K562 (cell line): Measurements from ENCODE around the gene PFKFB2. TPM values are rescaled to one million over a fixed set of nuclear protein-coding genes. Genes with fewer than 3 reads are reported as not detected.

Source experiments
- ARID2 ChIP-seq: fragments of 450-650 bp; IDR thresholded peaks from 2 replicates; pipeline ENCODE4 v1.6.1; 2017; ENCODE audit warnings: antibody characterized with exemption, mild to moderate bottlenecking
- BRD9 ChIP-seq: fragments of 450-650 bp; IDR thresholded peaks from 2 replicates; pipeline ENCODE4 v1.6.1; 2018; ENCODE audit warnings: low read depth; ENCODE audit not compliant: partially characterized antibody
- EHMT2 ChIP-seq: fragments of 450-650 bp; IDR thresholded peaks from 2 replicates; pipeline ENCODE4 v1.6.1; 2018; ENCODE audit warnings: antibody characterized with exemption
- HDAC2 ChIP-seq: fragments of 450-650 bp; IDR thresholded peaks from 2 replicates; pipeline ENCODE4 v1.6.1; 2016; ENCODE audit warnings: mild to moderate bottlenecking
- HDAC8 ChIP-seq: fragments of 450-650 bp; IDR thresholded peaks from 2 replicates; pipeline ENCODE4 v1.6.1; 2016; ENCODE audit warnings: mild to moderate bottlenecking, missing genetic modification characterization, moderate library complexity, missing compliant biosample characterization
- ILK ChIP-seq: fragments of 450-650 bp; IDR thresholded peaks from 2 replicates; pipeline ENCODE4 v1.6.1; 2016; ENCODE audit warnings: missing genetic modification characterization, low read depth, mild to moderate bottlenecking, missing compliant biosample characterization, moderate library complexity, borderline replicate concordance
- KLF13 ChIP-seq: fragments of 450-650 bp; IDR thresholded peaks from 2 replicates; pipeline ENCODE4 v1.6.1; 2016; ENCODE audit warnings: missing genetic modification characterization, low read depth, mild to moderate bottlenecking, missing compliant biosample characterization, moderate library complexity, borderline replicate concordance
- MAFK ChIP-seq: IDR thresholded peaks from 2 replicates; pipeline ENCODE4 v1.6.1; 2011; ENCODE audit warnings: low read length, improper control_type of control experiment
- MECOM ChIP-seq: fragments of 250-450 bp; sonication (Bioruptor Pico); IDR thresholded peaks from 2 replicates; pipeline ENCODE4 v1.8.0; 2022; ENCODE audit warnings: inconsistent platforms
- MXI1 ChIP-seq: IDR thresholded peaks from 2 replicates; pipeline ENCODE4 v1.6.1; 2011; ENCODE audit warnings: low read depth, mild to moderate bottlenecking, improper control_type of control experiment, low read length
- NCOR1 ChIP-seq: fragments of 450-650 bp; IDR thresholded peaks from 2 replicates; pipeline ENCODE4 v1.6.1; 2016; ENCODE audit warnings: mild to moderate bottlenecking, moderate library complexity
- PRPF4 ChIP-seq: fragments of 200-400 bp; formaldehyde crosslinking; IDR thresholded peaks from one replicate; pipeline ENCODE4 v1.6.1; 2017; ENCODE audit warnings: low read length, low read depth, mild to moderate bottlenecking; ENCODE audit not compliant: insufficient read depth, poor library complexity, severe bottlenecking
- TSC22D4 ChIP-seq: fragments of 450-650 bp; IDR thresholded peaks from 2 replicates; pipeline ENCODE4 v1.6.1; 2016; ENCODE audit warnings: missing genetic modification characterization, missing biosample characterization, control low read depth
- ZNF134 ChIP-seq: fragments of 250-450 bp; sonication (Bioruptor Pico); conservative IDR thresholded peaks from 2 replicates; pipeline ENCODE4 v1.4.0; 2020
- ZNF76 ChIP-seq: fragments of 250-450 bp; sonication (Bioruptor Pico); IDR thresholded peaks from 2 replicates; pipeline ENCODE4 v1.4.0; 2020; ENCODE audit warnings: mild to moderate bottlenecking, moderate library complexity, borderline replicate concordance
- ZNF778 ChIP-seq: fragments of 450-650 bp; formaldehyde crosslinking; IDR thresholded peaks from 2 replicates; pipeline ENCODE4 v1.4.0; 2020; ENCODE audit warnings: mild to moderate bottlenecking, moderate library complexity
- polyA plus RNA-seq, 8 experiments: library from polyadenylated mRNA; depleted of rRNA in 4 of 8; stranded (reverse) in 5 of 8; unstranded in 3 of 8; fragments of >200 nt; fragmentation: Nextera tagmentation in 2 of 8; fragmentation: Illumina TruSeq in 1 of 8; extraction: Ambion mirVana in 2 of 8; extraction: Trizol in 1 of 8; gene quantifications; 2 replicates each; pipeline versions ENCODE4 v1.2.1 to v1.2.3, GENCODE V29; 2011 to 2014; ENCODE audit warnings: inconsistent platforms in 1 of 8, missing spikeins in 1 of 8
- total RNA-seq, 7 experiments: library from RNA; depleted of rRNA in 6 of 7; stranded (reverse); fragments of >200 nt in 6 of 7; fragmentation: Illumina TruSeq in 2 of 7; extraction: Trizol in 2 of 7; gene quantifications; 2 replicates each; pipeline versions ENCODE4 v1.2.1 to v1.2.3, GENCODE V29; 2011 to 2021; ENCODE audit warnings: low replicate concordance in 1 of 7
- TF ChIP-seq, protein P1 (sequence below): sonication (generic); formaldehyde crosslinking; IDR thresholded peaks from 2 replicates; pipeline ENCODE4 v1.8.0; 2022; ENCODE audit warnings: mild to moderate bottlenecking, low read depth, missing genetic modification reagents
- TF ChIP-seq, protein P2 (sequence below): fragments of 250-450 bp; sonication (Bioruptor Pico); IDR thresholded peaks from 2 replicates; pipeline ENCODE4 v1.8.0; 2021; ENCODE audit warnings: borderline replicate concordance, mild to moderate bottlenecking, moderate library complexity; ENCODE audit not compliant: poor library complexity, severe bottlenecking
- TF ChIP-seq, protein P3 (sequence below): sonication (generic); formaldehyde crosslinking; IDR thresholded peaks from 2 replicates; pipeline ENCODE4 v1.4.0; 2020; ENCODE audit warnings: mild to moderate bottlenecking, missing genetic modification reagents
- TF ChIP-seq, protein P4 (sequence below): fragments of 250-450 bp; sonication (Bioruptor Pico); IDR thresholded peaks from 2 replicates; pipeline ENCODE4 v1.8.0; 2021; ENCODE audit warnings: mild to moderate bottlenecking, moderate library complexity

PFKFB2 gene
- total and polyA plus RNA-seq, 9 of the 15 experiments (the other 6 are each of a cell fraction or from before 2014, with no cell fraction given), result 6.9 to 26.0 (median 16.4) TPM

DNA sequence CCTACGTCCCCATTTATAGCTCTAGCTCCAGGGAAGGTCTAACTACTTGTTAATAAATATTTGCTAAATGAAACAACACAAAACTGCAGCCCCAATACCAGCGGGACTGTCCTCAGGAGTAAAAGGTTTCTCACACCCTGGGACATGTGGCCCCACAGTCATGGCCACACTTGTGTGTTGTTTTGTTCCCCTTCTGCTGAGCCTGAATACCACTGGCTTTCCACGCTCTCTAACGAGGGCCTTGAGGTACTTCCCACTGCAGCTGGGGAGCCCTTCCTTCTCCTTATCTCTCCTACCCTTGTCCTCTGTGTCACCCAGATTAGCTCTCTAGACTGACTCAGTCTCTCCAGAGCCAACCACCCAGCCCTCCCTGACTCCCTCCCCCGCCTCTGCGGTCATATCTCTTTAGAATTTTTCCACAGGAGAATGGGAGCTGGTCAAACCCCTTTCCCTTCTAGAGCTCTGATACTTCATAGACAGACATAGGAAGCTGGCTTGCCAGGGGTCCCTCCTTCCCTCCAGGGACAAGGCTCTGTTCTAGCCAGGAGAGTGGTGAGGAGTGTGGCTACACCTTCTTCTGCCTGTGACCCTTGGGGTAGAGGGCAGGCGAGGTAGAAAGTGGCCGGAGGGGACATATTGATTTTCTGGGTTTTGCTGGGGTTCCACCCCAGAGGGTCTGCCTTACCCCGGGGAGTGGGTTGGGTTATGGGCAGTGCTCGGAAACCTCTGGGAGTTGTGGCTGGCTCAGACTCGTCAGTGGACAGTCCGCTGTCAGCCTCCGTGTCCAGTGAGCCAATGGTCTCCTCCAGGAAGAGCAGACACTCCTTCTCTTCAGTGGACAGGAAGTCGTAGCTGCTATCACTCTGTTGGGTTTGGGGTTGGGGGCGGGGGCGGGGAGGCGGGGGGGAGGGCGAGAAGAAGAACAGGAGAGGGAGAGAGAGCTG lies 28.6 kb upstream of the PFKFB2 start (continued):
- TF ChIP-seq, protein P1, sequence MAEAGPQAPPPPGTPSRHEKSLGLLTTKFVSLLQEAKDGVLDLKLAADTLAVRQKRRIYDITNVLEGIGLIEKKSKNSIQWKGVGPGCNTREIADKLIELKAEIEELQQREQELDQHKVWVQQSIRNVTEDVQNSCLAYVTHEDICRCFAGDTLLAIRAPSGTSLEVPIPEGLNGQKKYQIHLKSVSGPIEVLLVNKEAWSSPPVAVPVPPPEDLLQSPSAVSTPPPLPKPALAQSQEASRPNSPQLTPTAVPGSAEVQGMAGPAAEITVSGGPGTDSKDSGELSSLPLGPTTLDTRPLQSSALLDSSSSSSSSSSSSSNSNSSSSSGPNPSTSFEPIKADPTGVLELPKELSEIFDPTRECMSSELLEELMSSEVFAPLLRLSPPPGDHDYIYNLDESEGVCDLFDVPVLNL (CRISPR knock-in tag), result no peak
- peak; percentile 95 for TF ChIP-seq MECOM (CRISPR knock-in tag)
- TF ChIP-seq ARID2, result no peak; the same call in 1 of the 2 replicates
- no peak; the same call in 1 of the 2 replicates for TF ChIP-seq MXI1
- TF ChIP-seq KLF13, result peak; percentile 89
- TF ChIP-seq MAFK, result peak; percentile 11; the same call in 1 of the 2 replicates
- peak; percentile 90 for TF ChIP-seq ZNF134
- TF ChIP-seq, protein P2, sequence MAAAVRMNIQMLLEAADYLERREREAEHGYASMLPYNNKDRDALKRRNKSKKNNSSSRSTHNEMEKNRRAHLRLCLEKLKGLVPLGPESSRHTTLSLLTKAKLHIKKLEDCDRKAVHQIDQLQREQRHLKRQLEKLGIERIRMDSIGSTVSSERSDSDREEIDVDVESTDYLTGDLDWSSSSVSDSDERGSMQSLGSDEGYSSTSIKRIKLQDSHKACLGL (CRISPR knock-in tag), result peak; percentile 87
- TF ChIP-seq, protein P3, sequence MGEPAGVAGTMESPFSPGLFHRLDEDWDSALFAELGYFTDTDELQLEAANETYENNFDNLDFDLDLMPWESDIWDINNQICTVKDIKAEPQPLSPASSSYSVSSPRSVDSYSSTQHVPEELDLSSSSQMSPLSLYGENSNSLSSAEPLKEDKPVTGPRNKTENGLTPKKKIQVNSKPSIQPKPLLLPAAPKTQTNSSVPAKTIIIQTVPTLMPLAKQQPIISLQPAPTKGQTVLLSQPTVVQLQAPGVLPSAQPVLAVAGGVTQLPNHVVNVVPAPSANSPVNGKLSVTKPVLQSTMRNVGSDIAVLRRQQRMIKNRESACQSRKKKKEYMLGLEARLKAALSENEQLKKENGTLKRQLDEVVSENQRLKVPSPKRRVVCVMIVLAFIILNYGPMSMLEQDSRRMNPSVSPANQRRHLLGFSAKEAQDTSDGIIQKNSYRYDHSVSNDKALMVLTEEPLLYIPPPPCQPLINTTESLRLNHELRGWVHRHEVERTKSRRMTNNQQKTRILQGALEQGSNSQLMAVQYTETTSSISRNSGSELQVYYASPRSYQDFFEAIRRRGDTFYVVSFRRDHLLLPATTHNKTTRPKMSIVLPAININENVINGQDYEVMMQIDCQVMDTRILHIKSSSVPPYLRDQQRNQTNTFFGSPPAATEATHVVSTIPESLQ, result peak; percentile 81; the same call in 1 of the 2 replicates
- peak; percentile 99 for TF ChIP-seq ZNF76 (CRISPR knock-in tag)
- no peak for TF ChIP-seq PRPF4
- peak; percentile 73; the same call in 1 of the 2 replicates for TF ChIP-seq EHMT2
- TF ChIP-seq, protein P4, sequence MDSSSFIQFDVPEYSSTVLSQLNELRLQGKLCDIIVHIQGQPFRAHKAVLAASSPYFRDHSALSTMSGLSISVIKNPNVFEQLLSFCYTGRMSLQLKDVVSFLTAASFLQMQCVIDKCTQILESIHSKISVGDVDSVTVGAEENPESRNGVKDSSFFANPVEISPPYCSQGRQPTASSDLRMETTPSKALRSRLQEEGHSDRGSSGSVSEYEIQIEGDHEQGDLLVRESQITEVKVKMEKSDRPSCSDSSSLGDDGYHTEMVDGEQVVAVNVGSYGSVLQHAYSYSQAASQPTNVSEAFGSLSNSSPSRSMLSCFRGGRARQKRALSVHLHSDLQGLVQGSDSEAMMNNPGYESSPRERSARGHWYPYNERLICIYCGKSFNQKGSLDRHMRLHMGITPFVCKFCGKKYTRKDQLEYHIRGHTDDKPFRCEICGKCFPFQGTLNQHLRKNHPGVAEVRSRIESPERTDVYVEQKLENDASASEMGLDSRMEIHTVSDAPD (CRISPR knock-in tag), result peak; percentile 82; the same call in 1 of the 2 replicates
- TF ChIP-seq BRD9, result peak; percentile 96
- TF ChIP-seq NCOR1, result peak; percentile 100
- no peak for TF ChIP-seq ZNF778 (CRISPR knock-in tag)
- TF ChIP-seq TSC22D4, result no peak
- peak; percentile 73; the same call in 1 of the 2 replicates for TF ChIP-seq ILK
- TF ChIP-seq HDAC2, result peak; percentile 98; the same call in 1 of the 2 replicates
- TF ChIP-seq HDAC8, result peak; percentile 89
- TF ChIP-seq, all 486 proteins: peak for 335
